ENCODE data around the gene HADH.

The HADH gene

DNA sequence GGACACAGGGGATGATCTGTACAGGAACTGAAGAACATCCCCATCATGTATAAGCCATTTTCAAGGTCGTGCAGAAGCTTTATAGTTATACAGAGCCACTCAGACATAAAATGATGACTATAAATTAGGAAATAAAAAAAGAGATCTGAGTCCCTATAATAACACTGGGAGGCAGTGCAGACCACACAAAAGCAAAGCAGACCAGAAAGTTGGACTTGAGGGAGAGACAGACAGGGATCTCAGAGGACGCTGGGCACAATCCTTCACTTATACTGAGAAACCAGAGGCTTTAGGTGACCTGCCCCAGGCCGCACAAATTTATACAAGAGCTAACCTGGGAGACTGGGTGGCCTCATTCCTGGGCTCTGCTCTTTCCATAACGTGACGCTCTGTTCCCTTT lies 70.5 kb downstream of the HADH start:
- DNase-seq: no peak

DNA sequence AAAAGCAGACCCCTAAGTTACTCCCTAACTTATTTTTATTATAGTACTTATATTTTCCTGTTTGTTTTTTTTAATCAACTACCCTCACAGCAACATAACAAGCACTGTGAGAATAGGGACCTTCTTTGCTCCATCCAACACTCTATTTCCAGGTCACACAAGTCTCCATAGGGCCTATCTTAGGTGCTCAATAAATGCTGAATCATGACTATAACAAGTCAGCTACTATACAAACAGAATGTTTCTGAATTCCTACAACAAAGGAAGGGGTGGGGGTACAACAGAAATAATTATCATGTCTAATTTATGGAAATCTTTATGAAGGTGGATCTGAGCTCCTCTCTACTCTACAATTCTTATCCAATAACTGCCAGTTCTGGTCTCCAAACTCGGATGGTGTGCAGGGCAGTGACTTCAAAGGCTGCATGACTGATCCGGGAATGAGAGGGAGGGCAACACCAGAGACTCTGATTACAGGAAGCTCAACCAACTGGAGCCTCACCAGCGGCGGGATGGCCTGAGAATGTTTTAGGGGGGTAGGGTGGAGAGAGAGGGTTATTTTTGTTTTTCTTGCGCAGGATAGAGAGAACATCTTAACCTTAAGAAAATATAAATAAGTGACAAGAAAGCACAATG lies 71.1 kb downstream of the HADH start:
- no peak for DNase-seq

DNA sequence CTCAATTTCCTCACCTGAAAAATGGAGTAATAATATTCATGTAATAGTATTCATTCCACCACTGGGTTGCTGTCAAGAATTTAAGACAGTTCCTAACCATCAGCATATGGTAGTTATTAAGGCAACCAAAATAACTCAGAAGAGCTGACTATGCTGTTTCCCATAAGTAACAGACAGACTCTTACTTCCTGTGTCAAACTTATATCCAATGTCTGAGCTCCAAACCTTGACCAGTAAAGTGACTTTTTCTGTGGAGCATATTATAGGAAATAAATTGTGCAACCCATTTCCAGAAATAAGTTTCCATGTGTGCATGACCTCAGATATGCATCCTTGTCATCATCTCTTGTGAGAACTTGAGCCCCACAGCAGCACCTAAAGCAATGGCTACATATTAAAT lies 78.8 kb downstream of the HADH start:
- DNase-seq: no peak

DNA sequence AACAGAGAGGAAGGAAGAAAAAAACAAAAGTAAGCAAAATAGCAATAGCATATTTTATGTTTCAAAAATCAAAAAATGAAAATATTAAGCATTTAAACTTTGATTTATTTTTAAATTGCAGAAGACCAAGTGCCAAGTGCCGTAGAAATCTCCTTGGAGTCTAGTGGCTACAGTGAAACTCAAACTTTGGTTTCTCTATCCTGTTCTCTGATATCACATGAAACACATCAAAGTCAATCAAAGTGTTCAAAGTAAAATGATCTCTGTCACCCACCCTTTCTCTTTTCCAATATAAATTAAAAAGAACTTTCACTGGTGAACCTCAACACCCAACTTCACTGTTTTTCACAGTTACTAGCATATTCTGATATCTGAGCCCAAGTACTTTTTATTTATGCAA lies 81.1 kb downstream of the HADH start:
- DNase-seq: no peak

DNA sequence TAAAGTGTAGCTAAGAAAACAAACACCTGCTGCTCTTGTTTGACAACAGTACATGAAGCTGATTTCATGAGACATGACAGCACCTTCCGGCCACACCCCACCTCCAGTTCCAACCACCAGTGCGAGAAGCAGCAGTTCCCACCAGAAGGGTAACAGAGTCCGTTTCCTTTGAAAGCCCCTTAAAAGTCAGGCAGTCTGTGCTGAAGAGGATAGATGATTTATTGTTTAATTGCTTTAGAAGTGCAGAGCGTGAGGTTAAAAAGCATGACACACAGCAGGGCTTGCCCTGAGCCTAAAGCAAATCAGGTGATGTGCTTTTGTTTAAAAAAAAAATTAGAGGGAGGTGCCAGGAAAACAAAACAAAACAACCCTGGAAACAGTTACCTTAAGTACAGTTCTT lies 82.6 kb downstream of the HADH start:
- DNase-seq: peak; percentile 65

DNA sequence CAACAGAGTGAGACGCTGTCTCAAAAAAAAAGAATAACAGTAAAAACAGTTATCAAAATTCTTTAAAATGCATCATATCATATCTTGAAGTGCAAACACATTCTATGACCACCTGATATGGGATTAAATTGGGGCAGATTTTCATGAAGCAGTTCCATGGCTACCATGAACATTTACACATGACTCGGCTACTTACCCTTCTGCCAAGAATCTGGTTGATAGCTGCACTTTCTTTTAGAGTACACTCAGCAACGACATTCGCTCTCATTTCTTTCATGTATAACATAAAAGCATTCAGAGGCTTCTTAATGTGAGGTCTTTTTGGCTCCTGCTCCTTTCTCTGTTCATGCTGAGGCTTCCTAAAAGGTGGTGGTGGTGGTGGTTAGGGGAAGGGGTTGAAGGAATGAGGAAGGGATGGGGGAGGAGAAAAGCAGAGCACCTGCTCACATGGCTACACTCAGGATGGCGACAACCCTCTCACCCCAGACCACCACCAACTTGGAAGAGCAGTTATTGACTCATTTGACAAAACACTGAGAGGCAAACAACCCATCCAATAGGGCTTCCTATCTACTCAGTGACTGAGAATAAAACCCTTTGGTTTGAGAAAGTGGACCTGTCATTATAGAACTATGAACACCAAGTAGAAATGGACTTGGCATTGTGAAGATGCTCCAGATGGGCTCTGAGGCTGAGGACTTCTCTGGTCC lies 88.5 kb downstream of the HADH start:
- DNase-seq: no peak

DNA sequence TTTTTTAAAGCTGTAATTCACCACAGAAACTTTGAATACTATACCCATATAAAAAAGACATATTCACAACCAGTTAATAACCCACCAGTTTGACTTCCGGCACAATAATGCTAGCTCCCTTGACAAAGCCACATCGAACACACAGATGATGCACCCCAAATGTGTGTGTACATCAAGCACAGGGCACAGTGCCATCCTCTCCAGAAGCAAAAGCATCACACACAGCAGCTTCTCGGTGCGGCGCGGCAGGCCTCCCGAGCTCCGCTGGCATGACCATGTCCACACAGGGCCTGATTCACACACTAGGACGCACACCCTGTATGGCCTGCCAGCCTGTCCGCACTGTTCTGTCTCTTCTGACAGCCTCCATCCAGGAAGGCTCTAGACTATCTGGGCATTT lies 91.1 kb downstream of the HADH start:
- DNase-seq: peak; percentile 41

DNA sequence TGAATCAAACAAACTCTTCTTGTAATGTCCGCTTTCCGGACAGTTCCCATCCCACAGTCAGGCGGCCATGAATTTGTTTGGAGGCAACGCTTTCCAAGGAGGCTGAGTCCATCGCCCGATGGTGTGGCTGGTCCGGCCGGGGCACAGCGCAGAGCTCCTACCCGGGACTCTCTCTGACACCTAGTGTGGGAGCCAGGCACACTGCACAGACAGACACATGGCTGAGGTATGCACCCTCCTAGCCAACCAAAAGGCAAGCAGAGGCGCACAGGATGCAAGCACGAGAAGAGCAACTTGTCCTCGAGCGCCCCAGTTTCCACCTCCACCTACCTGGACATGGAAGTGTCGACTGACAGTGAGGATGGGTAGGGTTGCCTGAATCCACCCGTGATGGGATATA lies 91.6 kb downstream of the HADH start:
- DNase-seq: no peak

Data from effector CD4-positive, alpha-beta T cell (primary cell).